Measurements from ENCODE around the gene SCN8A.
"Not testable (repeated sequence)": the region's sequence is repeated elsewhere in the genome, so short reads cannot be mapped to it uniquely, and the experiment has no call there.

The SCN8A gene

GRCh38 chr12:51774933-51775332 lies 183.9 kb downstream of the SCN8A start:
- no peak for DNase-seq

GRCh38 chr12:51777457-51777856 lies 186.4 kb downstream of the SCN8A start:
- DNase-seq = no peak

- DNase-seq = no peak
Observed at GRCh38 chr12:51777973-51778372, 186.9 kb downstream of the SCN8A start.

GRCh38 chr12:51779876-51780275 lies 188.8 kb downstream of the SCN8A start:
- DNase-seq = no peak

GRCh38 chr12:51784688-51785087 lies 193.7 kb downstream of the SCN8A start:
- no peak for DNase-seq

GRCh38 chr12:51785906-51786305 lies 194.9 kb downstream of the SCN8A start:
- no peak for DNase-seq

GRCh38 chr12:51788876-51789275 lies 197.8 kb downstream of the SCN8A start:
- no peak for DNase-seq

- DNase-seq = no peak
Observed at GRCh38 chr12:51792417-51792816, 201.4 kb downstream of the SCN8A start.

- no peak for DNase-seq
Observed at GRCh38 chr12:51793201-51793600, 202.2 kb downstream of the SCN8A start.

GRCh38 chr12:51797301-51797700 lies 206.3 kb downstream of the SCN8A start:
- DNase-seq = no peak

GRCh38 chr12:51798051-51798450 lies 207.0 kb downstream of the SCN8A start:
- DNase-seq = not testable (repeated sequence)

- no peak for DNase-seq
Observed at GRCh38 chr12:51798501-51798900, 207.5 kb downstream of the SCN8A start.

GRCh38 chr12:51801027-51801426 lies 210.0 kb downstream of the SCN8A start:
- no peak for DNase-seq

- DNase-seq = no peak
Observed at GRCh38 chr12:51806896-51807295, 215.9 kb downstream of the SCN8A start.

GRCh38 chr12:51809193-51809592 lies 218.2 kb downstream of the SCN8A start:
- no peak for DNase-seq

GRCh38 chr12:51811203-51812202 lies 220.5 kb downstream of the SCN8A start:
- peak; percentile 18 for DNase-seq

- DNase-seq = no peak
Observed at GRCh38 chr12:51812871-51813270, 221.8 kb downstream of the SCN8A start.

GRCh38 chr12:51813931-51814310 lies 222.9 kb downstream of the SCN8A start:
- DNase-seq = no peak

GRCh38 chr12:51814311-51815088 lies 223.5 kb downstream of the SCN8A start:
- peak; percentile 56 for DNase-seq

GRCh38 chr12:51815571-51815970 lies 224.5 kb downstream of the SCN8A start:
- DNase-seq = no peak

- no peak for DNase-seq
Observed at GRCh38 chr12:51817027-51817953, 226.3 kb downstream of the SCN8A start.

GRCh38 chr12:51818086-51818485 lies 227.1 kb downstream of the SCN8A start:
- DNase-seq = no peak

Measured in NCI-H2029 (cell line).